Measurements from ENCODE around the gene UQCC2.

The UQCC2 gene

GRCh38 chr6:33662318-33662717, 49.2 kb downstream of the UQCC2 start:
- DNase-seq (ENCODE audit: insufficient read length, low spot score) = no peak
- no peak for FAIRE-seq

DNA sequence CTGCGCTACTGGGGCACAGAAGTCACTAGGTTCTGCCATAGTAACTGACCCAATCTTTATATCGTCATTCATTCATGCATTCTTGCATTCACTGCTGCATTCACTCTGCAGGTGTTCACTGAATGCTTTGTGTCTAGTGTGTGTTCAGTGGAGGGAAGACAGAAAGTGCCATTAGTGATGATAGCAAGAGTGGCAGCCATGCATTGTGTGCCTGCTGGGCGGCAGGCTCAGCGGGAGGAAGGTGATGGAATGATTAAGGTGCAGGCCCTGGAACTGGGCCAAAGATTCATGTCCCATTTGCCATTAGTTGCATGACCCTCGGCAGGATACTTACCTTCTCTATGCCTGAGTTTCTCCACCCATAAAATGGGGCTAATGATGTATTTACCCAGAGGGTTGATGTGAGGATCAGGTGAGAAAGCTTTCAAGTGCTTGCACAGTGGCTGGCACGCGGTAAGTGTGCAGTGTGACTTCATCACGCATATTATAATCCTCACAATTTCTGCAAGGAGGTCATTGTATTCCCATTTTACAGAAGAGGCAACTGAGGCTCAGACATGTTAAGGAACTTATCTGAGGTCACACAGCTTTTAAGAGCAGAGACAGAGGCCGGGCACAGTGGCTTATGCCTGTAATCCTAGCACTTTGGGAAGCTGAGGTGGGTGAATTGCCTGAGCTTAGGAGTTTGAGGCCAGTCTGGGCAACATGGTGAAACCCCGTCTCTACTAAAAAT, 50.2 kb downstream of the UQCC2 start:
- DNase-seq (ENCODE audit: insufficient read length, low spot score) (no peak), FAIRE-seq (no peak)

- FAIRE-seq (no peak), DNase-seq (ENCODE audit: insufficient read length, low spot score) (no peak)
Observed at GRCh38 chr6:33659986-33660385, 51.5 kb downstream of the UQCC2 start.

GRCh38 chr6:33658982-33659689, 52.4 kb downstream of the UQCC2 start:
- FAIRE-seq (no peak), DNase-seq (ENCODE audit: insufficient read length, low spot score) (no peak)

DNA sequence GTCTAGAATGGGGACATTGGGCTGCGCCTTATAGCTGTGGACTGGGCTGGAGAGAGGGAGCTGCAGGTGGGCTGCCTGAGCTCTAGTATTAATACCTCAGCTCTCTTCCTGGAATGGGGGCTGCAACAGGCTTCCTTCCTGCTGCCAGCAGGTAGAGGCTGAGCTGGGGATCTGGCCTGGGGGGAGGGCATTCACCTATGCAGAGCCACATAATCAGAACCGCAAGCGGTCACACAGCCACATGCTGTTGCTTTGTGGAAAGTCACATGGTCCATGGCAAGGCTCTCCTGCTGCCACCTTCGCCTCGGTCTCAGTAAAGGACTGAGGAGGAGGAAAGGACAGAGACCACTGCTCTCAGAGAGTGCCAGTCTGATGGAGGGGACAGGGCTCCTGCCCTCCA, 54.7 kb downstream of the UQCC2 start:
- no peak for FAIRE-seq
- DNase-seq (ENCODE audit: insufficient read length, low spot score) = no peak

GRCh38 chr6:33654831-33655554, 56.5 kb downstream of the UQCC2 start:
- no peak for FAIRE-seq
- no peak for DNase-seq (ENCODE audit: insufficient read length, low spot score)

DNA sequence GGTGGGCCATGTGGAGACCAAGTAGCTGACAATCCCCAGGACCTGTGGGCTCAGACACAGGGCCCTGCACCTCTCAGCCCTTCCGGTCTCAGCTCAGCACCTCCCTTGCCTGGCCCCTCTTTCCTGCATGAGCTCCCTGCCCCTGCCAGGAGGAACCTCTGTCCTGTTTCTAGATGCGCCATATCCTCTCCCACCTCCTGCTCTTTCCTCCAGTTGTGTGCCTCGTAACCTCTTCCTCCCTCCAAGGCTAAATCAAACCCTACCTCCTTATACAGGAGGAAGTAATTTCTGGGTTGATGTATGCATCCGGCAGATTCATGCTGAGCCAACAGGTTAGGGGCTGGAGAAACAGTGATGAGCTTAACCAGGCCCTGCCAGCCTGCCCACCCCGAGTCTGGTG, 59.5 kb downstream of the UQCC2 start:
- no peak for FAIRE-seq
- no peak for DNase-seq (ENCODE audit: insufficient read length, low spot score)

DNA sequence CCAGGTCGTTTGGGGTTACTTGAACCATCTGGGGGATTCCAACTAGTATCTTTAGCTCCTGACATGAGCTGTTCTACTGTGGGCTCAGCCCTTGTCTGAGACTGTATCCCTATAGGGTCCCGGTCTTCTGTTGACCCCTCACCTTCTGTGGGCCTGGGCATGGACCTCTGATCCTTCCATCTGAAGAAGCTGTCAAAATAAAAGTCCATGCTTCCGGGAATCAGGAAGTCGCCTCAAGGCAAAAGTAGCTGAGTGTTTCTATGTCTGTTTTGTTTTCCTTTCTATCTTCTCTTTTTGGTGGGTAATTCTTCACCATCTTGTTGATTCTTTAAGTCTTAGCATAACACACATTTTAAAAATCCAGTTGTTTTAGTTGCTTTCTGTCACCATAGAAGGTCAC, 60.1 kb downstream of the UQCC2 start:
- DNase-seq (ENCODE audit: insufficient read length, low spot score) (no peak), FAIRE-seq (no peak)
